NCI-H82 treated with DMSO at 0.1 percent for 48 hours (cell line): ENCODE results near the gene DEGS2.

Source experiments
- DNase-seq: peaks from one replicate; lab custom pipeline; 2025; ENCODE audit not compliant: unreplicated experiment; lab: John Stamatoyannopoulos, UW

DEGS2 gene

DNA sequence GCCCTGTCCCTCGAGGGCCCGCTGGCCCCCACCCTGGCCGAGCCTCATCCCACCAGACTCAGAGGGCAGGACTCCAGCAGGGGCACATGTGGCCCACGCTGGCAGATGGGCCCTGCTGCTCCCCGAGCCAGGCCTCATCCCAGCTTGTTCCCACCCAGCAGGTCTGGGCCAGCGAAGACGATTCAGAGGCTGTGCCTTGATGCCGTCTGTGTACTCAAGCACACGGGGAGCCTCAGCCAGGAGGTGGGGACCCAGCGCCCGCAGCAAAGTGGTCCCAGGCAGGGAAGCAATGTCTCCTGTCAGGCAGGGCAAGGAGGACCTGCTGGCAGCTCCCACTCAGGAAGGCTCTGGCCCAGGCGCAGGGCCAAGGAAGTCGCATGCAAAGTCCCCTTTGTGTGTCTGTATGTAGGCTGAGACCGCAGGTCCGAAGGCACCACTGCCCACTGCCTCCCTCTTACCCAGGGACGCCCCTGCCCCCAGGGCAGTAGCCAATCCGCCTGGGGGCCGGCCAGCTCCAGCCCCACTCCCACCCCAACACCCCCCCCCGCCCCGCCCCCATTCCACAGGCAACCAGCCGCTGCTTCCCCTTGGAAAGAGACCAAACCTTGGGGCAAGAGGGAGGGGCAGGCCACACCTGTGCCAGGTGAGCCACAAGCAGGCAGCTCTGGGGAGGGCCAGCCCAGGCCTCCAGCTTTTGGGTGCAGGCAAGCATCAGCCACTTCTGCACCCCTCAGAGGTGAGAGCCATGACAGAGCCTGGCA is 9.4 kb downstream of the DEGS2 start:
- no peak for DNase-seq

DNA sequence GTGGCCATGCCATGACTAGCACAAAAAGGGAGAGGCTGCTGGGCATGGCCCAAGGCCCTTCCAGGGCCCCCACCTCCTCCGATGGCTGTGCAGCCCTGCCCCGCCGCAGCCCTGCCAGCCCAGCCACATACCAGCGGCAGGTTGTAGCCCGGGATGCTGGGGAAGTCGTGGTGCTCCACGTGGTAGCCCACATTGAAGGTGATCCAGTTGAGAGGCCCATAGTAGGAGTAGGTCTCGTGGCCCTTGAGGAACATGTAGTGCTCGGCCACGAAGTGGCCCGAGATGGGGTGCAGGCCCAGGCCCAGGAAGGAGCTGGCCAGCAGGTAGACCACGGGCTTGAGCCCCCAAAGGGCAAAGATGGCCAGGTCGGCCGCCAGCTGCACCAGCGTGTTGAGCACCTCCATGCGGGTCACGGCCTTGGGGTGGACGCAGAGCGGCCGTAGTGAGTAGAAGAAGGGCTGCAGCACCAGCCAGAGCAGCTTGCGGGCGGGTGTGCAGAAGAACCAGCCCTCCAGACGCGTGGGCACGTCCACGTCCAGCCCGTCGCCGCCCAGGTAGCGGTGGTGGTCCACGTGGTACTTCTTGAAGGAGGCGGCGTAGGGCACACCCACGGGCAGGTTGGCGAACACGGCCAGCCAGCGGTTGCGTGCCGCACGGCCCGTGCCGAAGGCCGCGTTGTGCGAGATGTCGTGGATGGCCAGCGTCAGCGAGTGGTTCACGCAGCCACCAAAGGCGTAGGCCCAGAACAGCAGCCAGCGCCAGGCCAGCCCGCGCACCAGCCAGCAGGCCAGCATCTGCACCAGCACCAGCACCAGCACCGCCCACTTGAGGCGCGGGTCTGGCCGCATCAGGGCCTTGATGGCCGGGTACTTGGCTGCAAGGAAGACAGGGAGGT is 10.4 kb downstream of the DEGS2 start:
- DNase-seq, result no peak

DNA sequence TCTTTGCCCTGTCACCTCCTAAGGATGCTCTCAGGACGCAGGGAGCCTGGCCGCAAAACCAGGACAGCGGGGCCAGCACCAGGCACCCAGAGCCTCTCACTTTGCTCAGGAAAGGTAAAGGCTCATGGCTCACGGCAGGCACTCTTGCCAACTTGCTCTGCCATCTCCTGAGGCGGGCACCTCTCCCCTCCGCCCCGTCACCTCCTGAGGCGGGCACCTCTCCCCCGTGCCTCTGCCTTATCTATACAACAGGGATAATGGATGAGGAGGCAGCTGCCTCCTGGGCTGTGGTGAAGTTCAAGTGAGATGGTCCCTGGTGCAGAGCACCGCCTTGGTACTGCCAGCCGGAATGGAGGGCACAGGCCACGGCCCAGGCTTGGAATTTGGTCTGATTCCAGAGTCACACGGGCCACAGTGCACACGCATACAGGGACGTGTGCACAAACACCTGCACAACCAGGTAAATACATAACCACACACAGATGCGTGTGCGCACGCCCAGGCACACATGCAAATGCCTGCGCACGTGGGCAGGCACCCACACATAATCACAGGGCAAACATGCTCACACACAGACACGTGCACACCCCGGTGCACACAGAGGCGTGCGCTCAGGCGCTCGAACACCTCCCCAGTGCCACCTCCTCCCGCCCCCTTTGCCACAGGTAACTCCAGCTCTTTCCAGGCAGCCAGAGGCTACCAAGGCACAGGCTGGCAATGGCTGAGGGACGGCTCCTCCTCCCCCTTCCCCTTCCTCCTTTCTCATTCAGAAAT is 11.6 kb downstream of the DEGS2 start:
- DNase-seq, result no peak

GRCh38 chr14:100147181-100147631 is 12.2 kb downstream of the DEGS2 start:
- DNase-seq, result no peak

DNA sequence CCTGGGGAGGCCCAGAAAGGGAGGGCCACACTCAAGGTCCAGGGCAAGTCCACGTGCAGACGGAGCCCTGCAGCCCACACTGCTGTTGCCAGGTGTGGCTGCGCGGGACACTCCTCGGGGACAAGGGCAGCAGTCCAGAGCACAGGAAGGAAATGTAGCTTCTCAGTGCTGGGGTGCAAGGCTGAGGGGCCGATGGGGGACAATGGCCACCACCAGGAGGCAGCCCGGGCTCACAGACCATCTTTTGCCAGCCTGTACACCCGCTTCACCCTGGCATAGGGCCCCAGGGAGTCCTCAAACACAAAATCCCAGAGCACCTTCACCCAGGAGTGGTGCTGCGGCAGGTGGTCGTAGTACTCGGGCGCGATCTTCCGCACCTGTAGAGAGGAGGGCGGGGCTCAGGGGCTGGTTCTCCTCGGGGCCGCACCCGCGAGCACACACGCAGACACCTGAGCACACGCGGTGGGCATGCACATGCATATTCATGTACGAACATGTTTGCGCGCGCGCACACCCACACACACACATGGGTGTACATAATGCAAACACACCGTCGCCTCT is 12.8 kb downstream of the DEGS2 start:
- no peak for DNase-seq

- no peak for DNase-seq
These were observed 13.6 kb downstream of the DEGS2 start for GRCh38 chr14:100145682-100146464.

- no peak for DNase-seq
These were observed 14.3 kb downstream of the DEGS2 start for GRCh38 chr14:100144996-100145646.

DNA sequence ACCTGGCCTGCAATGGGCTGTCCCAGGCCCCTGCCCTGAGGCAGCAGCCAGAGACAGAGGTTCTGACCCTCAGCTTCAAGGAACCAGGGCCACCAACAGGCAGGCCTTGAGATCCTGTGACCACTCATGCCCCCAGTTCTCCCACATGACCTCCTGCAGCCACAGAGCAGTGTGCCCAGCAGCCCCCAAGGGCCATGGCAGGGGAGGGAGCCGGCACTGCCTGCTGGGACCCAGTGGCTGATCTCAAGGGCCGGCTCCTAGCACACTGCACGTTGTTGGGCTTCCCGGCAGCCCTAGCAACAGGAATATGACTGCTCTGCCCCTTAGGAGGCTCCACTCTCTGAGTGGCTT is 14.8 kb downstream of the DEGS2 start:
- DNase-seq, result no peak

- DNase-seq, result no peak
These were observed 15.5 kb downstream of the DEGS2 start for GRCh38 chr14:100143934-100144333.

- DNase-seq, result no peak
These were observed 15.9 kb downstream of the DEGS2 start for GRCh38 chr14:100143523-100143922.

- no peak for DNase-seq
These were observed 17.1 kb downstream of the DEGS2 start for GRCh38 chr14:100142073-100143040.

GRCh38 chr14:100141098-100141497 is 18.3 kb downstream of the DEGS2 start:
- no peak for DNase-seq

GRCh38 chr14:100140452-100141078 is 18.9 kb downstream of the DEGS2 start:
- DNase-seq, result no peak

GRCh38 chr14:100138955-100139354 is 20.5 kb downstream of the DEGS2 start:
- no peak for DNase-seq

DNA sequence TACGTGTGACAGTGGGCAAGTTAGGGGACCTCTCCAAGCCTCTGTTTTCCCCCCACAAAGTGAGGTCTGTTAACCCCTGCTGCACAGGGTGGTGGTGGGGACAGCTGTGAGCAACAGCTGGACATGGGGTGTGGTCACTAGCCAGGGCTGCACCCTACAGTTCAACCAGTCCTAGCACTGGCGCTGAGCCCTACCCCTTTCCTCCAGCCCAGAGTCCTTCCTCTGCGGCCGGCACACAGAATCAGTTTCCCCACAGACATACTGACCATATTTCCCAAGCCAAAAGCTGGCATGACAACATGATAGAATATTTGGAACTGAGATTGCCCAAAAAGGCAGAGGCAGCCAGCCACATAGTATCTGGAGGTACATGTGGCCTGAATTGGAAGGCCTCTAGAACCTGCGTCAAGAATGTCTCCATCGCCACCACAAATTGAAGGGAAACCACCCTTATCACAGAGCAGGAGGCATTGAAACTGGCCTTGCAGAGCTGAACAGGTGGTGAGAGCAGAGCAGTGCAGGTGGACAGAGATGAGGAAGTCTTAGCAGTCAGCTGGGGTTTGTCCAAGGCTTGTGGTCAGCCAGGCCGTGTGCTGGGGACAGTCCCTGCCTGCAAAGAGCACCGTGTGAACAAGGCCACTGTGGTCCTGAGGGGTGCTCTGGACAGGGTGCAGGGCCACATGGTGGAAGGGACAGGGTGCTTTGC is 21.2 kb downstream of the DEGS2 start:
- no peak for DNase-seq

- DNase-seq, result no peak
These were observed 22.3 kb downstream of the DEGS2 start for GRCh38 chr14:100137173-100137572.

GRCh38 chr14:100135784-100136183 is 23.7 kb downstream of the DEGS2 start:
- no peak for DNase-seq

DNA sequence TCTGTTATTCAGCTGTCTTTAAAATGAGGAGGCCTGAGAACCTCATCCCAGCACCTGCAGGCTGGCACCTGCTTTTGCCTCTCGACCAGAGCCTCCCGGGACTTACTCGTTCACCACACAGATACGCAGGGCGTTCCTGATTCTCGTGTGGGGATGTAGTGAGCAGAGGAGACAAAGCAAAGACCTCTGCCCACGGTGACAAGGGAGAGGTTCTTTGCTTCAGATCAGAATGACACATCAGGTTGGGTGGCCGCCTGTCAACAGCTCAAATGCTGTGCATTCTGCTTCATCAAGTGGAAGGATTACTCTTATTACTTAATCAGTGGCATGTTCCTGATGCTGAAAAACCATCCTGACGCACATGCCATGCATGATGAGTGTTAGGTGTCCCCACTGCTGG is 24.4 kb downstream of the DEGS2 start:
- no peak for DNase-seq
